Ishikawa (cell line): ENCODE measurements around the gene CUL3.

Experiments used
- CEBPB ChIP-seq: IDR thresholded peaks from 2 replicates; pipeline ENCODE4 v1.6.1; 2012
- CREB1 ChIP-seq: IDR thresholded peaks from 2 replicates; pipeline ENCODE4 v1.6.1; 2012; ENCODE audit warnings: low read depth
- EGR1 ChIP-seq: IDR thresholded peaks from 2 replicates; pipeline ENCODE4 v1.6.1; 2012
- EP300 ChIP-seq: IDR thresholded peaks from 2 replicates; pipeline ENCODE4 v1.6.1; 2012; ENCODE audit warnings: borderline replicate concordance
- FOXM1 ChIP-seq: IDR thresholded peaks from 2 replicates; pipeline ENCODE4 v1.6.1; 2012; ENCODE audit warnings: low read depth, borderline replicate concordance
- NFIC ChIP-seq: IDR thresholded peaks from 2 replicates; pipeline ENCODE4 v1.6.1; 2012
- RAD21 ChIP-seq: IDR thresholded peaks from 2 replicates; pipeline ENCODE4 v1.6.1; 2012; ENCODE audit warnings: low read depth
- TAF1 ChIP-seq: IDR thresholded peaks from 2 replicates; pipeline ENCODE4 v1.6.1; 2012; ENCODE audit warnings: low read depth, mild to moderate bottlenecking
- TCF12 ChIP-seq: IDR thresholded peaks from 2 replicates; pipeline ENCODE4 v1.6.1; 2012; ENCODE audit warnings: low read depth
- TEAD4 ChIP-seq: IDR thresholded peaks from 2 replicates; pipeline ENCODE4 v1.6.1; 2012
- YY1 ChIP-seq: IDR thresholded peaks from 2 replicates; pipeline ENCODE4 v1.6.1; 2012; ENCODE audit warnings: low read depth
- ZBTB7A ChIP-seq: IDR thresholded peaks from 2 replicates; pipeline ENCODE4 v1.6.1; 2012; ENCODE audit warnings: low read depth
- TF ChIP-seq, protein P1 (sequence below): IDR thresholded peaks from 2 replicates; pipeline ENCODE4 v1.6.1; 2012; ENCODE audit warnings: low read depth, mild to moderate bottlenecking
- TF ChIP-seq, protein P2 (sequence below): IDR thresholded peaks from 2 replicates; pipeline ENCODE4 v1.6.1; 2012
- TF ChIP-seq, protein P3 (sequence below): IDR thresholded peaks from 2 replicates; pipeline ENCODE4 v1.6.1; 2012

CUL3 gene

DNA sequence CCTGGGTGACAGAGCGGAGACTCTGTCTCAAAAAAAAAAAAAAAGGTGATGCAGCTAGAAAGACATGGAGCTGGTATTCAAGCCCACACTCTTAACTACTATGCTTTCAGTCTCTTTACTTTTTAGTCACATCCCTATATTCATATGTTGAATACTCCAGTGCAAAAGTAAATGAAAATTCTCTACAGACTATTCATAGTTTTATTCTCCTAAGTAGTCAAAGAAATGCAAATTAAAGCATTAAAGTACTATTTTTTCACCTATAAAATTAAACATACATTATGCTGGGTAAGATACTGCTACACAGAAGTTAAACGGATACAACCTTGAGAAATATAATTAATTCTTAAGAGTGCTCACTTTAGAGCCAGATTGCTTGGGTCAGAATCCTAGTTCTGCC lies 7.6 kb downstream of the CUL3 start:
- TF ChIP-seq NFIC, result no peak
- TF ChIP-seq CEBPB, result no peak
- no peak for TF ChIP-seq TEAD4
- no peak for TF ChIP-seq EGR1
- no peak for TF ChIP-seq EP300
- TF ChIP-seq, protein P1, sequence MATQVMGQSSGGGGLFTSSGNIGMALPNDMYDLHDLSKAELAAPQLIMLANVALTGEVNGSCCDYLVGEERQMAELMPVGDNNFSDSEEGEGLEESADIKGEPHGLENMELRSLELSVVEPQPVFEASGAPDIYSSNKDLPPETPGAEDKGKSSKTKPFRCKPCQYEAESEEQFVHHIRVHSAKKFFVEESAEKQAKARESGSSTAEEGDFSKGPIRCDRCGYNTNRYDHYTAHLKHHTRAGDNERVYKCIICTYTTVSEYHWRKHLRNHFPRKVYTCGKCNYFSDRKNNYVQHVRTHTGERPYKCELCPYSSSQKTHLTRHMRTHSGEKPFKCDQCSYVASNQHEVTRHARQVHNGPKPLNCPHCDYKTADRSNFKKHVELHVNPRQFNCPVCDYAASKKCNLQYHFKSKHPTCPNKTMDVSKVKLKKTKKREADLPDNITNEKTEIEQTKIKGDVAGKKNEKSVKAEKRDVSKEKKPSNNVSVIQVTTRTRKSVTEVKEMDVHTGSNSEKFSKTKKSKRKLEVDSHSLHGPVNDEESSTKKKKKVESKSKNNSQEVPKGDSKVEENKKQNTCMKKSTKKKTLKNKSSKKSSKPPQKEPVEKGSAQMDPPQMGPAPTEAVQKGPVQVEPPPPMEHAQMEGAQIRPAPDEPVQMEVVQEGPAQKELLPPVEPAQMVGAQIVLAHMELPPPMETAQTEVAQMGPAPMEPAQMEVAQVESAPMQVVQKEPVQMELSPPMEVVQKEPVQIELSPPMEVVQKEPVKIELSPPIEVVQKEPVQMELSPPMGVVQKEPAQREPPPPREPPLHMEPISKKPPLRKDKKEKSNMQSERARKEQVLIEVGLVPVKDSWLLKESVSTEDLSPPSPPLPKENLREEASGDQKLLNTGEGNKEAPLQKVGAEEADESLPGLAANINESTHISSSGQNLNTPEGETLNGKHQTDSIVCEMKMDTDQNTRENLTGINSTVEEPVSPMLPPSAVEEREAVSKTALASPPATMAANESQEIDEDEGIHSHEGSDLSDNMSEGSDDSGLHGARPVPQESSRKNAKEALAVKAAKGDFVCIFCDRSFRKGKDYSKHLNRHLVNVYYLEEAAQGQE, result no peak
- no peak for TF ChIP-seq TAF1
- TF ChIP-seq, protein P2, sequence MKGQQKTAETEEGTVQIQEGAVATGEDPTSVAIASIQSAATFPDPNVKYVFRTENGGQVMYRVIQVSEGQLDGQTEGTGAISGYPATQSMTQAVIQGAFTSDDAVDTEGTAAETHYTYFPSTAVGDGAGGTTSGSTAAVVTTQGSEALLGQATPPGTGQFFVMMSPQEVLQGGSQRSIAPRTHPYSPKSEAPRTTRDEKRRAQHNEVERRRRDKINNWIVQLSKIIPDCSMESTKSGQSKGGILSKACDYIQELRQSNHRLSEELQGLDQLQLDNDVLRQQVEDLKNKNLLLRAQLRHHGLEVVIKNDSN, result no peak
- TF ChIP-seq TCF12, result no peak
- no peak for TF ChIP-seq CREB1
- no peak for TF ChIP-seq RAD21
- TF ChIP-seq, protein P3, sequence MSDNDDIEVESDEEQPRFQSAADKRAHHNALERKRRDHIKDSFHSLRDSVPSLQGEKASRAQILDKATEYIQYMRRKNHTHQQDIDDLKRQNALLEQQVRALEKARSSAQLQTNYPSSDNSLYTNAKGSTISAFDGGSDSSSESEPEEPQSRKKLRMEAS, result no peak
- TF ChIP-seq ZBTB7A, result no peak
- no peak for TF ChIP-seq FOXM1
- no peak for TF ChIP-seq YY1

DNA sequence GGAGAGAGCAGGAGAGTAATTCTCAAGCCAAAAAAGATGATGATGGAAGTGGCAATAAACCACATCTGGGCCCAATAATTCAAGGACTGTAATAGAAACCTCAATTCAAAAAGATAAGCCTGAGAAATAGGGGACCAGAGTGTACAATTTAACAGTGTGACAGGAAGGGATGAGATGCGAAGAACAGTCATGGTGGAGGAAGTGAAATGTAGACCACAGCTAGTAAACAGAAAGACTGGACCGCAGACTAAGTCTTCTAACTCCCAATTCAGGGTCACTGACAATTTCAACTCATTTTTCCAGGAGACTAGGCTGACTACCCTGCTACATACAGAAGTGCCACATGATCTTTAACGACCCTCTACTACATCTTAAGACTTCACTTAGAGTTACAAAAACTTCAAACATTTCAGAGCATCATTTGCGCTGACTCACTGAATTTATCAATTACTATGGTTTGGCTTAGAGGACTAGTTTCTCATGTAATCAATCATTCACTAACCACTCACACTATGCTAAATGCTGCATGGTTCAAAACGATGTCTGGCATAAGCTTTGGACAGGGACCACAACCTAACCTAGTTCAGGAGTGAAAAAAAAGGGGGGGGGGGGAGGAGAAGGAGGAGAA lies 9.0 kb downstream of the CUL3 start:
- TF ChIP-seq EGR1 (no peak), TEAD4 (no peak), CREB1 (no peak), TAF1 (no peak), CEBPB (no peak), YY1 (no peak), NFIC (no peak), ZBTB7A (no peak), EP300 (no peak), RAD21 (no peak), TCF12 (no peak), FOXM1 (no peak)
- TF ChIP-seq, protein P3, result no peak
- TF ChIP-seq, protein P1, result no peak
- TF ChIP-seq, protein P2, result no peak

DNA sequence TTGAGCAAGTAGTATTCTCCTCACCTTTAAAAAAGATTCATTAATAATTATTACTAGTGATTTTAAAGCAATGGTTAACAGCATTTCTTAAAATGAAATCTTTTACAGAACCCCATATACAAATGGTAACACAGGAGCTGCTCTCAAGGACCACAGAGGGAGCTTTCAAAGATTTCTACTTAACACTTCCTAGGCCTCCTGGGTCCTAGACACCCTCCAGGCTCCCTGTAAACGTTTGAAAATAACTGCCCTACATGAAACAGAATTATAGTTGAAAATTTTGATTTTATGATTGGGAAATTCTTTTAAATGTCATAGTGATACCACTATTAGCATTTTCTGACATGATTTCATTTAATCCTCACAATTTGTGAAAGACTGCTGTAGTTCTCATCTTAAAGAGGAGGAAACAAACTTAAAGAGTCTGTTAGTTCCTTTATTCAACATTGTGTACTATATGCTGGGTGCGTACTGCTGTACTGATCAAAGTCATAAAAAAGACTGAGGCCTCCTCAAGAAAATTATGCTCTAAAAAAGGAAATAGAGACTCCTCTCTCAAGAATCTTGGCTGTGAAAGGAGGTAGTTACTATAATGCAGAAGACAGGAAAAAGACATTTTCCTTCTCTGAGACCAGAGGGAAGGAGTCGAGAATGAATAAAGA lies 10.6 kb downstream of the CUL3 start:
- TF ChIP-seq CEBPB (no peak), ZBTB7A (no peak), FOXM1 (no peak), TAF1 (no peak), NFIC (no peak), EGR1 (no peak), EP300 (no peak), CREB1 (no peak), YY1 (no peak), TCF12 (no peak), RAD21 (no peak)
- TF ChIP-seq, protein P3, result no peak
- TF ChIP-seq, protein P2, result no peak
- TF ChIP-seq, protein P1, result no peak
